Stomach smooth muscle (tissue), 2 donors: ENCODE results near the gene CD320.
A peak's percentile ranks its signal among the peaks of the same experiment; 100 is the strongest.
"Not testable (repeated sequence)": the region's sequence is repeated elsewhere in the genome, so short reads cannot be mapped to it uniquely, and the experiment has no call there.

Source experiments
- H3K27ac ChIP-seq: one replicate; pipeline ENCODE4 v1.7.0; 2013; ENCODE audit warnings: mild to moderate bottlenecking, low read length, inconsistent platforms
- H3K27me3 ChIP-seq, 2 donors: one replicate each; pipeline ENCODE4 v1.7.0; 2013; ENCODE audit warnings: low read length in 2 of 2; ENCODE audit not compliant: insufficient read depth in 2 of 2, control insufficient read depth in 1 of 2
- H3K36me3 ChIP-seq, 2 donors: one replicate each; pipeline ENCODE4 v1.7.0; 2013; ENCODE audit warnings: low read length in 2 of 2; ENCODE audit not compliant: control insufficient read depth in 2 of 2, insufficient read depth in 2 of 2
- H3K4me1 ChIP-seq: one replicate; pipeline ENCODE4 v1.7.0; 2013; ENCODE audit warnings: low read length; ENCODE audit not compliant: control insufficient read depth, insufficient read depth
- H3K4me3 ChIP-seq, 2 donors: one replicate each; pipeline ENCODE4 v1.7.0; 2013; ENCODE audit warnings: low read length in 2 of 2
- H3K9ac ChIP-seq, 2 donors: one replicate each; pipeline ENCODE4 v1.7.0; 2013; ENCODE audit warnings: low read length in 2 of 2, mild to moderate bottlenecking in 1 of 2
- H3K9me3 ChIP-seq, 2 donors: one replicate each; pipeline ENCODE4 v1.7.0; 2013; ENCODE audit warnings: low read length in 2 of 2; ENCODE audit not compliant: control insufficient read depth in 2 of 2
- donor health status: healthy.
- donor health status: Pancreatic carcinoma.

Gene CD320

DNA sequence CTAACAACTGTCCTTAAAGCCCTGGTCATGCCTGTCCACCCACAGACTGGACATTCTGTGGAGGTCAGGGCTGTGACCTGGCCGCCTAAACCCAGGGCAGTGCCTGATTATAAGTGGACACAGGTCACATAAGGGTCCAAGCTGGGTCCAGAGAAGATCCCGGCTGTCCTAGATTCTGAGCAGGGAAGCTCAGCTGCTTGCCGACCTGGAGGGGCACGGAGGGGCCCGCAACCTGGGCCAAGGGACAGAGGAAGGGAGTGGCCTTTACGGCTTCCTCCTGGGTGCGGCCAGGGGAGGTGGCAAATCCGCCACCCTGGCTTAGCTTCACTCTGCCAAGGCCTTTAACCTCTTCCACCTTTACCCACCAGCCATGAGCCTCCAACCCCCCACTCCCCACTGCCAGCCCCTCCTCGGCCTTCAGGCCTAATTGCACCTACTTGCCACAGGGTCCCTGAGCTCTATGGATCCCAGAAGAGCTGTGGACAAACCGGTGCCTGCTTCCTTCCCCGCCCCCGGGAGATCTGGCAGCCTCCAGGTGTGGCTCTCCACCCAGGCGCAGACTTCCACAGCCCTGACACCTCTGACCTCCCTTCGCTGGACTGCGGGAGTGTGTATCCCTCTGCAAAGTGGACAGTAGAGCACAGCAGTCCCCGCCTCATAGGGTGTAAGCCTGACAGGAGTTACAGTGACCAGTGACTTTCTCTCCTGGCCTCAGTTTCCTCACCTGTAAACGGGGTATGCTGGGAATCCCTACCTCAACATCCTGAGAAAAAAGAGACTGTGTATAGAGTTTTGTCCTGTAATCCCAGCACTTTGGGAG, 1.7 kb downstream of the CD320 start:
- H3K9me3 ChIP-seq: no peaks in the 10 kb centered on the region
- peaks cover 4 to 12% of the 10 kb centered on the region in 2 donors for H3K36me3 ChIP-seq
- H3K4me1 ChIP-seq: peaks cover 22% of the 10 kb centered on the region
- H3K27ac ChIP-seq: no peak overlapping the region
- H3K27me3 ChIP-seq: no peaks in the 10 kb centered on the region
- peak overlapping the region in 1 of 2 donors; percentile 15 for H3K4me3 ChIP-seq
- H3K9ac ChIP-seq: no peak overlapping the region

DNA sequence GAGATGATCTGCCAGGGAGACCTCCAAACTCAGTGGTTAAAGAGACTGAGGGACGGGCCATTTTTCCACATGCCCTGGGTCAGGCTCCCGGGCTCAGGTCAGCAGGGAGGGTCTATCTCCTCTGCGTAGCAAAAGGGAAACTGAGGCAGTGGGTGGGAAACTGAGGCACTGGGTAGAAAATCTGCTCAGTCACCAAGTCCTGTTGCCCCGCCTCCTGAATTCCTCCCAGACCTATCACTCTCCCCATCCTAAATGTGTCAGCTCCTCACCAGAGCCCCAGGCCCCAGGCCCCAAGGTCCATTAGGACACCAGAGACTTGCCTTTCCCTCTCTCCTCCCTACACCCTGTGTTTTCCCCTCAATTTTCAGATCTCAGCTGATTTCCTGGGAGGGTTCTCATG, 2.4 kb downstream of the CD320 start:
- no peak overlapping the region for H3K27ac ChIP-seq
- H3K9ac ChIP-seq: no peak overlapping the region
- H3K9me3 ChIP-seq: no peaks in the 10 kb centered on the region
- peaks cover 22% of the 10 kb centered on the region for H3K4me1 ChIP-seq
- H3K27me3 ChIP-seq: no peaks in the 10 kb centered on the region
- H3K4me3 ChIP-seq: no peak overlapping the region
- H3K36me3 ChIP-seq: peaks cover under 1 to 7% of the 10 kb centered on the region in 2 donors

DNA sequence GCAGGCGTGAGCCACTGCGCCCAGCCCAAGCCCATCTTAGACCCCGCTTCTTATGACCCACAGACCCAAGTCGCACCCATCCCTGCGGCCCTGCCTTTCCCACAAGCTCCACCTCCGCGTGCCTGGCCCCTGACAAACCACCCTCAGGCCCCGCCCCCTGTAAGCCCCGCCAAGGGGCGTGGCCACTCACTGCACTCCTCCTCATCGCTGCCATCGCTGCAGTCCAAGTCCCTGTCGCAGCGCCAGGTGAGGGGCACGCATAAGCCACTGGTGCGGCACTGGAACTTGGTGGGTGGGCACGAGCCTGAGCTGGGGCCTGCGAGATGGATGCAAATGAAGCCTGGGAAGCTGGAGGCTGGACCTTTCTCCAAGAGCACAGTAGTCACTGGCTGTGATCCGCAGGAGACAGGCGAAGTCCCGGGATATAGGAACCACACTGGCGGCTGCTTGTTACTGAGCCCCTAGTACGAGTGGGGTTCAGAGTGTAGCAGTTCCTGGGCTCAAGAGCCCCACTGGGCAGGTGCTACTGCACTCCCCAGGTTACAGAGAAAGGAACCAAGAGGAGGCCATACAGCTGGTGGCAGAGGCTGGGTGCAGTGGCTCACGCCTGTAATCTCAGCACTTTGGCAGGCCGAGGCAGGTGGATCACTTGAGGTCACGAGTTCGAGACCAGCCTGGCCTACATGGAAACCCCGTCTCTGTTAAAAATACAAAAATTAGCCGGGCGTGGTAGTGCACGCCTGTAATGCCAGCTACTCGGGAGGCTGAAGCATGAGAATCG, 3.1 kb downstream of the CD320 start:
- Histone ChIP-seq H3K27ac (no peak overlapping the region), H3K27me3 (no peaks in the 10 kb centered on the region), H3K4me1 (peaks cover 22% of the 10 kb centered on the region), H3K36me3 (peaks cover 0 to 4% of the 10 kb centered on the region in 2 donors), H3K9ac (no peak overlapping the region), H3K9me3 (no peaks in the 10 kb centered on the region), H3K4me3 (no peak overlapping the region)

DNA sequence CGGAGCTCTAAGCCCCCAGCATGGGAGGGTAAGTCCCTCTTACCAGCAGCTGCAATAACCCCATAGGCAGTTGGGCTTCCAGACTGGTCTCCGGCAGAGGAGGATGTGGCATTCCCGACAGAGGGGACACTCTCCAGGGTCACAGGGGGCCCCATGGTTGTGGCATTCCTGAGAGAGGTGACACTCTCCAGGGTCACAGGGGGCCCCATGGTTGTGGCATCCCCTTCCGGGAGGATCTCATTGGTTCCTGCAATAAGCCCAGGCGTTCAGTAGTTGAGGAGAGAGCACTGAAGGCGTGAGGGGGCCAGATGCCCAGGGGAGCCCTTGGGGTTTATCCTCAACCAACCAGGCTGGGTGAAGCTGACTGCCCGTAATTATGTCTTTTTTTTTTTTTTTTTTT, 5.4 kb downstream of the CD320 start:
- Histone ChIP-seq H3K36me3 (no peaks in the 10 kb centered on the region), H3K4me1 (peaks cover 8% of the 10 kb centered on the region), H3K27me3 (no peaks in the 10 kb centered on the region), H3K9ac (no peak overlapping the region), H3K9me3 (no peaks in the 10 kb centered on the region), H3K4me3 (no peak overlapping the region), H3K27ac (no peak overlapping the region)

DNA sequence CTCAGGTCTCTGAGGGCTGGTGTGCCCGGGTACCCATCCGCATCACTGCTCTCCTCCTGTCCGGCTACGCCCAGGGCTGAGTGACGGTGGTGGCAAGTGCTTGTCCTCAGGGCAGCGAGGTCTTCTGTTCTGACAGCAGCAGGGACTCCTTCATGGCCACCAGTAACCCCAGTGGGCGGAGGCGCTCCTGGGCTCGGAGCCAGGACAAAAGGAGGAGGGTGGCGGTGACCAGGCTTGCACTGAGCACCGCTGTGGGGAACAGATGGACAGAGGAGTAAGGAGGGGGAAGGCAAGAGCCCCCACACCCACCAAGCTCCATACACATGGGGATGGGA, 5.8 kb downstream of the CD320 start:
- no peaks in the 10 kb centered on the region for H3K9me3 ChIP-seq
- H3K36me3 ChIP-seq: no peaks in the 10 kb centered on the region
- H3K4me3 ChIP-seq: no peak overlapping the region
- H3K27ac ChIP-seq: no peak overlapping the region
- no peaks in the 10 kb centered on the region for H3K27me3 ChIP-seq
- H3K9ac ChIP-seq: no peak overlapping the region
- peaks cover 4% of the 10 kb centered on the region for H3K4me1 ChIP-seq

DNA sequence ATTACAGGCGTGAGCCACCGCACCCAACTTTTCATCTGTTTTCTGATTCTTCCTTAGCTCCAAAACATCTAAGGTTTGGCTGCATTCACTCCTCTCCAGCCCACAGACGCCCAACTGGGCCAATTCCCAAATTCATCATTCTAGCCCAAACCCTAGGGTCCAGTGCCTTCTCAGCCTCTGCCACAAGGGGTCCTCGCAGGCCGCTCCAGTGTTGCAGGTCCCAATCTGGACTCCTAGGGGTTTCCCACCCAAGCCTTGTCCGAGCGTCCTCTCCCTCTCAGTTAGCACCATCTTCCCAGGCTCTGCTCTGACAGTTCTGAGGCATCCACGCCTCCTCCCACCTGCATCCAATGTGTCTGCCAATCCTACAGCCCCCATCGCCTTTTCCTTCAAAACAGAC, 16.8 kb downstream of the CD320 start:
- H3K9me3 ChIP-seq, H3K27ac ChIP-seq, H3K4me3 ChIP-seq, H3K9ac ChIP-seq, H3K4me1 ChIP-seq, H3K36me3 ChIP-seq, H3K27me3 ChIP-seq: not testable (repeated sequence)

DNA sequence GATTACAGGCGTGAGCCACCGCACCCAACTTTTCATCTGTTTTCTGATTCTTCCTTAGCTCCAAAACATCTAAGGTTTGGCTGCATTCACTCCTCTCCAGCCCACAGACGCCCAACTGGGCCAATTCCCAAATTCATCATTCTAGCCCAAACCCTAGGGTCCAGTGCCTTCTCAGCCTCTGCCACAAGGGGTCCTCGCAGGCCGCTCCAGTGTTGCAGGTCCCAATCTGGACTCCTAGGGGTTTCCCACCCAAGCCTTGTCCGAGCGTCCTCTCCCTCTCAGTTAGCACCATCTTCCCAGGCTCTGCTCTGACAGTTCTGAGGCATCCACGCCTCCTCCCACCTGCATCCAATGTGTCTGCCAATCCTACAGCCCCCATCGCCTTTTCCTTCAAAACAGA, 31.6 kb downstream of the CD320 start:
- not testable (repeated sequence) for H3K36me3 ChIP-seq, H3K9me3 ChIP-seq, H3K4me1 ChIP-seq, H3K4me3 ChIP-seq, H3K9ac ChIP-seq, H3K27me3 ChIP-seq, H3K27ac ChIP-seq

DNA sequence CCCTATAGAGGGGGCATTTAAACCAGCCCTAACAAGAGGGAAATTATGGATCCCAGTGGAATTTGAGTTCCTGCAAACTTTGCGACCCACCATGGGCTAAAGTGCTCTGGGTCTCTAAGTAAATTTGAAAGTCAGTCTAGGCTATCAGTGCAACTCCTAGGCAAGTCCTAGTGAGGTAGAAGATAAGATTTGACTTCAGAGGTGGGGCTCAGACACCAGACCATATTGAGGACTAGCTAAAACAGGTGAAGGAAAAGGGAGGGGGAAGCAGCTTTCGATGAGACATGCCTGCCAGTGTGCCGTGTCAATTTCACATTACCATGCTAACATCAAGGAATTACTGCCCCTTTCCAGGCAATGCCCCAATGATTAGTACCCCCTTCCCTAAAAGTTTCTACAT, 38.4 kb downstream of the CD320 start:
- Histone ChIP-seq H3K36me3 (no peaks in the 10 kb centered on the region), H3K27ac (no peak overlapping the region), H3K27me3 (no peaks in the 10 kb centered on the region), H3K9ac (no peak overlapping the region), H3K4me1 (peaks cover 9% of the 10 kb centered on the region), H3K4me3 (no peak overlapping the region), H3K9me3 (no peaks in the 10 kb centered on the region)

DNA sequence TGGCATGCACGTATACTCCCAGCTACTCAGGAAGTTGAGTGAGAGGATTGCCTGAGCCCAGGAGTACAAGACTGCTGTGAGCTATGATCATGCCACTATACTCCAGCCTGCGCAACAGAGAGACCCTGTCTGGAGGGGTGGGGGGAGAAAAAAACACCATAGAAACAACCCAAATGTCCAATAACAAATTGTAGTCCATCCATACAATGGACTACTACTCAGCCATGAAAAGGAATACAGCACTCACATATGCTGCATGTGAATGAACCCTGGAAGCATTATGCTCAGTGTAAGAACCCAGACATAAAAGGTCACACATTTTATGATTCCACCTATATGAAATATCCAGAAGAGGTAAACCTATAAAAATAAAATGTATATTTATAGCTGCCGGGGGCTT, 42.3 kb downstream of the CD320 start:
- H3K9me3 ChIP-seq: no peaks in the 10 kb centered on the region

DNA sequence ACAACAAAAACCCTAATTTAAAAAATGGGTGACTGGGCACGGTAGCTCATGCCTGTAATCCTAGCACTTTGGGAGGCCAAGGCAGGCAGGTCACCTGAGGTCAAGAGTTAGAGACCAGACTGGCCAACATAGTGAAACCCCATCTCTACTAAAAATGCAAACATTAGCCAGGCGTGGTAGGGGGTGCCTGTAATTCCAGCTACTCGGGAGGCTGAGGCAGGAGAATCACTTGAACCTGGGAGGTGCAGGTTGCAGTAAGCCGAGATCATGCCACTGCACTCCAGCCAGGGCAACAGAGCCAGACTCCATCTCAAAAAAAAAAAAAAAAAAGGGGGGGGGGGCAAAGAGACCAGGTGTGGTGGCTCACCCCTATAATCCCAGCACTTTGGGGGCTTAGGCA, 43.9 kb downstream of the CD320 start:
- not testable (repeated sequence) for H3K27me3 ChIP-seq, H3K4me1 ChIP-seq, H3K4me3 ChIP-seq, H3K9ac ChIP-seq, H3K36me3 ChIP-seq, H3K9me3 ChIP-seq, H3K27ac ChIP-seq

More for the DNA sequence above, 42.3 kb downstream of the CD320 start:
- Histone ChIP-seq H3K36me3 (no peaks in the 10 kb centered on the region), H3K27me3 (no peaks in the 10 kb centered on the region), H3K27ac (no peak overlapping the region), H3K9ac (no peak overlapping the region), H3K4me1 (peaks cover 9% of the 10 kb centered on the region), H3K4me3 (no peak overlapping the region)

DNA sequence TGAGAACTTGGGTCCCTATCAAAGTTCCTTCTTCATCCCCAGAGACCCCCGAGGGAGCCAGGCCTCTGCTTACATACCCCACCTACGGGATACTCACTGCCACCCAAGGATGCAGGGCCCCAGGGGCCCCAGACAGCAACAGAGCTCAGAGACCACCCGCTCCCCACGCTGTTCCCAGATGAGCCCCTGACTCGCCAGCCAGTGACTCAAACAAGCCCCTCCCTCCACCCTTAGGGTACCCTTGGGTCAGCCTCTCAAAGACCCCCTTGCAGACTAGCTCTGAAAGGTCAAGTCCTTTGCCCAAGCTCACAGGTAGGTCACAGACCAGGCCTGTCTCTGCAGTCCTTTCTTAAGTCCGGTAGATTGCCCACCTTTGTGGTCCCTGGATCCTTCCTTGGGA, 45.7 kb downstream of the CD320 start:
- Histone ChIP-seq H3K27ac (no peak overlapping the region), H3K27me3 (no peaks in the 10 kb centered on the region), H3K4me3 (no peak overlapping the region), H3K4me1 (no peaks in the 10 kb centered on the region), H3K9ac (no peak overlapping the region), H3K9me3 (no peaks in the 10 kb centered on the region), H3K36me3 (peaks cover 0 to 7% of the 10 kb centered on the region in 2 donors)
